IMR-90 (cell line): ENCODE measurements around the gene SNX15. TPM values are rescaled to one million over a fixed set of nuclear protein-coding genes. Genes with fewer than 3 reads are reported as not detected.

Source experiments
- ATAC-seq: fragments of 200-7000 bp; cut with Tn5 transposase; 2 replicates; pipeline ENCODE4 v1.9.1; 2020; ENCODE audit warnings: low read depth, mild to moderate bottlenecking, moderate library complexity
- BruUV-seq: library from RNA; stranded (reverse); fragments of 400-500 nt; replicated peaks from 2 replicates; lab custom pipeline; 2021; lab: Mats Ljungman, UMichigan
- CTCF ChIA-PET: fragments of 300-600 bp; formaldehyde crosslinking; extraction: SDS; loops from one replicate; lab custom pipeline; 2021; ENCODE audit warnings: antibody characterized with exemption; lab: Yijun Ruan, JAX
- POLR2A ChIA-PET: fragments of 300-600 bp; sonication (Branson Sonifier 250); formaldehyde crosslinking; loops from one replicate; lab custom pipeline; 2022; ENCODE audit warnings: antibody characterized with exemption; ENCODE audit not compliant: unreplicated experiment; lab: Charles Lee
- DNase-seq: peaks from one replicate; pipeline ENCODE4 v3.0.0; 2013
- H2AFZ ChIP-seq: replicated peaks from 2 replicates; pipeline ENCODE3; 2013; ENCODE audit warnings: low read length, mild to moderate bottlenecking; ENCODE audit not compliant: poor library complexity
- H2AK5ac ChIP-seq: 2 replicates; pipeline ENCODE4 v1.6.1; 2013; ENCODE audit warnings: low read depth, low read length, inconsistent platforms
- H2AK9ac ChIP-seq: replicated peaks from 2 replicates; pipeline ENCODE3; 2013; ENCODE audit warnings: mild to moderate bottlenecking, low read depth, low read length, moderate library complexity; ENCODE audit not compliant: poor library complexity
- H2BK120ac ChIP-seq: 2 replicates; pipeline ENCODE4 v1.6.1; 2013; ENCODE audit warnings: low read depth, low read length, inconsistent platforms
- H2BK15ac ChIP-seq: 3 replicates; pipeline ENCODE4 v1.6.1; 2013; ENCODE audit warnings: low read depth, low read length, inconsistent platforms
- H2BK20ac ChIP-seq: 2 replicates; pipeline ENCODE4 v1.6.1; 2013; ENCODE audit warnings: low read depth, mild to moderate bottlenecking, inconsistent platforms, low read length, moderate library complexity
- H2BK5ac ChIP-seq: 2 replicates; pipeline ENCODE4 v1.6.1; 2013; ENCODE audit warnings: mild to moderate bottlenecking, low read depth, low read length, inconsistent platforms; ENCODE audit not compliant: poor library complexity, severe bottlenecking
- H3K14ac ChIP-seq: replicated peaks from 2 replicates; pipeline ENCODE4 v1.6.1; 2013; ENCODE audit warnings: low read depth, low read length, inconsistent platforms
- H3K18ac ChIP-seq: 2 replicates; pipeline ENCODE4 v1.6.1; 2013; ENCODE audit warnings: low read depth, low read length, control low read depth
- H3K23ac ChIP-seq: 2 replicates; pipeline ENCODE4 v1.6.1; 2013; ENCODE audit warnings: low read depth, low read length, inconsistent platforms
- H3K27ac ChIP-seq: 2 replicates; pipeline ENCODE4 v1.5.1; 2013; ENCODE audit warnings: mild to moderate bottlenecking, control low read depth, low read length; ENCODE audit not compliant: insufficient read depth
- H3K27me3 ChIP-seq: 2 replicates; pipeline ENCODE4 v1.6.1; 2013; ENCODE audit warnings: low read length; ENCODE audit not compliant: control insufficient read depth, insufficient read depth
- H3K36me3 ChIP-seq: 2 replicates; pipeline ENCODE4 v1.6.1; 2013; ENCODE audit warnings: low read length, mixed read lengths; ENCODE audit not compliant: control insufficient read depth, insufficient read depth
- H3K4ac ChIP-seq: 2 replicates; pipeline ENCODE4 v1.6.1; 2013; ENCODE audit warnings: low read depth, low read length, inconsistent platforms
- H3K4me1 ChIP-seq: 2 replicates; pipeline ENCODE4 v1.6.1; 2013; ENCODE audit warnings: low read length, mixed read lengths; ENCODE audit not compliant: control insufficient read depth, insufficient read depth
- H3K4me2 ChIP-seq: 2 replicates; pipeline ENCODE4 v1.6.1; 2013; ENCODE audit warnings: low read depth, mild to moderate bottlenecking, control low read depth, low read length, moderate library complexity
- H3K4me3 ChIP-seq: 2 replicates; pipeline ENCODE4 v1.5.1; 2013; ENCODE audit warnings: low read depth, mild to moderate bottlenecking, control low read depth, low read length, moderate library complexity; ENCODE audit not compliant: insufficient read depth
- H3K56ac ChIP-seq: 2 replicates; pipeline ENCODE4 v1.6.1; 2013; ENCODE audit warnings: low read length, inconsistent platforms; ENCODE audit not compliant: insufficient read depth; ENCODE audit errors: extremely low read depth
- H3K79me1 ChIP-seq, 2 experiments: 2 replicates each; pipeline ENCODE4 v1.6.1; 2013; ENCODE audit warnings: low read length in 2 of 2, inconsistent platforms in 1 of 2, low read depth in 1 of 2
- H3K9ac ChIP-seq: 2 replicates; pipeline ENCODE4 v1.6.1; 2013; ENCODE audit warnings: low read depth, low read length, control low read depth
- H3K9me1 ChIP-seq: 2 replicates; pipeline ENCODE4 v1.6.1; 2013; ENCODE audit warnings: low read length, inconsistent platforms; ENCODE audit not compliant: insufficient read depth
- H3K9me3 ChIP-seq: 2 replicates; pipeline ENCODE4 v1.6.1; 2013; ENCODE audit warnings: low read length; ENCODE audit not compliant: control insufficient read depth, insufficient read depth
- H4K20me1 ChIP-seq: 2 replicates; pipeline ENCODE4 v1.6.1; 2013; ENCODE audit warnings: low read length, inconsistent platforms; ENCODE audit not compliant: insufficient read depth
- H4K5ac ChIP-seq: 2 replicates; pipeline ENCODE4 v1.6.1; 2013; ENCODE audit warnings: mild to moderate bottlenecking, low read depth, low read length, control low read depth
- H4K8ac ChIP-seq, 2 experiments: 2 replicates each; pipeline ENCODE4 v1.6.1; 2013; ENCODE audit warnings: low read depth in 2 of 2, low read length in 2 of 2, control low read depth in 1 of 2, inconsistent platforms in 1 of 2
- H4K91ac ChIP-seq: 2 replicates; pipeline ENCODE4 v1.6.1; 2013; ENCODE audit warnings: low read depth, low read length, inconsistent platforms; ENCODE audit not compliant: insufficient read depth
- BHLHE40 ChIP-seq: fragments of 150-350 bp; IDR thresholded peaks from 2 replicates; pipeline ENCODE4 v1.6.1; 2016; ENCODE audit warnings: mild to moderate bottlenecking, low read depth, low read length
- ELK1 ChIP-seq: fragments of 150-350 bp; IDR thresholded peaks from 2 replicates; pipeline ENCODE4 v1.6.1; 2016; ENCODE audit warnings: low read depth, mild to moderate bottlenecking, low read length, moderate library complexity, borderline replicate concordance
- MAFK ChIP-seq: IDR thresholded peaks from 2 replicates; pipeline ENCODE4 v1.6.1; 2012; ENCODE audit warnings: low read depth, low read length, improper control_type of control experiment
- MAZ ChIP-seq: IDR thresholded peaks from 2 replicates; pipeline ENCODE4 v1.6.1; 2012; ENCODE audit warnings: low read depth, mild to moderate bottlenecking, low read length, improper control_type of control experiment, moderate library complexity, borderline replicate concordance
- MXI1 ChIP-seq: IDR thresholded peaks from 2 replicates; pipeline ENCODE4 v1.6.1; 2012; ENCODE audit warnings: low read depth, mild to moderate bottlenecking, low read length, moderate library complexity, borderline replicate concordance
- NFE2L2 ChIP-seq: fragments of 150-350 bp; IDR thresholded peaks from 2 replicates; pipeline ENCODE4 v1.6.1; 2016; ENCODE audit warnings: low read depth, mild to moderate bottlenecking, low read length
- POLR2A ChIP-seq: IDR thresholded peaks from 2 replicates; pipeline ENCODE4 v1.6.1; 2012; ENCODE audit warnings: mild to moderate bottlenecking, low read depth, low read length
- RAD21 ChIP-seq: IDR thresholded peaks from 2 replicates; pipeline ENCODE4 v1.6.1; 2012; ENCODE audit warnings: low read length, improper control_type of control experiment
- RCOR1 ChIP-seq: IDR thresholded peaks from 2 replicates; pipeline ENCODE4 v1.6.1; 2012; ENCODE audit warnings: mild to moderate bottlenecking, low read length, improper control_type of control experiment; ENCODE audit not compliant: insufficient replicate concordance
- RFX5 ChIP-seq: IDR thresholded peaks from 2 replicates; pipeline ENCODE4 v1.8.0; 2012; ENCODE audit warnings: low read depth, mild to moderate bottlenecking, low read length, moderate library complexity
- USF2 ChIP-seq: fragments of 150-350 bp; IDR thresholded peaks from 2 replicates; pipeline ENCODE4 v1.6.1; 2017; ENCODE audit warnings: mild to moderate bottlenecking, antibody characterized with exemption, low read length, low read depth
- WGBS, 2 experiments: methylation state at CpG; one replicate each; pipeline versions ENCODE4 v1.1.5 to v1.1.7; 2013; ENCODE audit warnings: missing lambda C conversion rate in 2 of 2; ENCODE audit not compliant: insufficient read length in 1 of 2; ENCODE audit errors: extremely low coverage in 2 of 2; 5-methylcytosine and 5-hydroxymethylcytosine counted together
- dilution Hi-C: fragments of 300-500 bp; cut with HindIII; formaldehyde crosslinking; loops from one replicate; pipeline ENCODE4 v1.14.3; 2018; ENCODE audit warnings: low sequenced_read_pairs; ENCODE audit not compliant: unreplicated experiment
- in situ Hi-C: fragments of 300-500 bp; cut with MboI; formaldehyde crosslinking; loops from 3 replicates; pipeline ENCODE4 v1.14.3; 2019; ENCODE audit warnings: low sequenced_read_pairs, inconsistent platforms, mixed read lengths
- intact Hi-C: fragments of 100-400 bp; cut with micrococcal nuclease; formaldehyde crosslinking; loops from 2 replicates; pipeline ENCODE4 v1.10.0; 2022
- polyA plus RNA-seq, 3 experiments: library from polyadenylated mRNA; depleted of rRNA; stranded (reverse); fragments of >200 nt; gene quantifications; 2 replicates each; pipeline ENCODE4 v1.2.3, GENCODE V29; 2012; ENCODE audit warnings: low replicate concordance in 1 of 3
- total RNA-seq: library from RNA; depleted of rRNA; stranded (reverse); fragments of >200 nt; gene quantifications from 2 replicates; pipeline ENCODE4 v1.2.3, GENCODE V29; 2012

Gene SNX15
- total and polyA plus RNA-seq, 2 of the 4 experiments (the other 2 are of a cell fraction), result 9.0 to 16.3 TPM

- Histone ChIP-seq H3K56ac (no peak overlapping the region), H4K8ac (no peak overlapping the region), H3K4me1 (no peaks in the 10 kb centered on the region), H3K36me3 (no peaks in the 10 kb centered on the region), H4K91ac (no peak overlapping the region), H3K9me1 (no peaks in the 10 kb centered on the region; the same call in 1 of the 2 replicates), H3K27ac (no peak overlapping the region), H3K79me1 (no peaks in the 10 kb centered on the region), H2BK15ac (no peak overlapping the region), H2AK5ac (no peak overlapping the region), H3K14ac (no peak overlapping the region), H2AK9ac (no peak overlapping the region), H2BK20ac (no peak overlapping the region), H3K4ac (no peak overlapping the region), H4K20me1 (no peaks in the 10 kb centered on the region), H3K4me3 (no peak overlapping the region), H2AFZ (no peak overlapping the region), H3K4me2 (no peak overlapping the region), H3K27me3 (peaks cover 8% of the 10 kb centered on the region; the same call in 1 of the 2 replicates), H3K23ac (no peak overlapping the region), H3K9ac (no peak overlapping the region), H3K9me3 (no peaks in the 10 kb centered on the region), H2BK120ac (no peak overlapping the region), H2BK5ac (no peak overlapping the region), H3K18ac (no peak overlapping the region), H4K5ac (no peak overlapping the region)
- ChIA-PET CTCF (no interaction called here), POLR2A (no interaction called here)
- no peak for DNase-seq
- 80% methylated on average over 2 of the region's 10 CpGs; no CpG with 5 or more reads in 1 of the 2 experiments for WGBS, 2 experiments
- no peak for ATAC-seq
- dilution Hi-C loops (no loop called here), intact Hi-C loops (no loop called here), in situ Hi-C loops (no loop called here)
- TF ChIP-seq POLR2A (no peak), NFE2L2 (no peak), RAD21 (no peak), RFX5 (no peak), RCOR1 (no peak), MXI1 (no peak), BHLHE40 (no peak), USF2 (no peak), MAZ (no peak), MAFK (no peak), ELK1 (no peak)
- no TSS peak for BruUV-seq
Observed at GRCh38 chr11:65067446-65067845, 40.2 kb downstream of the SNX15 start.
